ENCODE data around the gene NOTCH2. TPM values are rescaled to one million over a fixed set of nuclear protein-coding genes. Genes with fewer than 3 reads are reported as not detected.

Gene NOTCH2
- polyA plus RNA-seq, 10 donors = 43.7 to 79.2 (median 55.1) TPM

DNA sequence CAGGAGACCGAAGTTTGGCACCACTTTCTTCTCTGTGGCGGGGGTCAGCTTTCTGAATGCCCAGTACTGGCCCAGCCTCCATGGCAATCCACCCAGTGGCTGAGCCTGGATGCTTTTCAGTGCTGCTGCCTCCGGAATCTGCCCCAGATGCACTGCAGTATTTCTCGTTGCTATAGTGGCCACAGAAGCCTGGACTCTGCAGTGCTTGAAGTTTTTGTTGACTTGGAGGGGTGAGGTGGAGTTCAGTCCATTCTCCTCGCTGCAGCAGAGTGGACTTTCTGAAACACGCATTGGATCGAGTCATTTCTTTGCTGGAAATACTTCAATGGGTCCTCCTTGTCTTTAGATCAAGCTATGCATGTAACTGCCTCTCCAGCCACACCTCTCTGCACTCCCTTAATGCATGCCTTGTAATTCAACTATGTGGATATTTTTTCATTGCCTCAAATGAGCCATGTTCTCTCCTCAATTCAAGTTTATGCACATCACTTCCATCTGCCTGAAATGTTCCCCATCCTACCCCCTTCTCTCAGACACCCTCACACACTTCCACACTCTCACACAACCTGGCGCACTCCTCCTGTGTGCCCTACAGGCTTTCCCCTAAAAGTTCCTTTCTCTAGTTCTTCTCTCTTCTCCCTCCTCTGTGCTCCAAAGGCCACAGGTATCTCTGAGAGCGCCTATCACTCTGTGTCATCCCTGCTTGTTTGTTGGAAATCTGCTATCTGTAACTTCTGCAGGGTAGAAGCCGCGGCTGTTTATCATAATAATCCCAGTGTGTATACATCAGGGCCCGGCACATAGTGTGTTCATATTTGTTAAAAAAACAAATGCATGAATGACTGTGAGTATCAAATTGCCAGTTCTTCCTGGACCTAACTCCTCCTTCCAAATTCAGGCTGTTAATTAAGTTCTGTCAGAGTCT, 189.7 kb downstream of the NOTCH2 start:
- DNase-seq = no peak

DNA sequence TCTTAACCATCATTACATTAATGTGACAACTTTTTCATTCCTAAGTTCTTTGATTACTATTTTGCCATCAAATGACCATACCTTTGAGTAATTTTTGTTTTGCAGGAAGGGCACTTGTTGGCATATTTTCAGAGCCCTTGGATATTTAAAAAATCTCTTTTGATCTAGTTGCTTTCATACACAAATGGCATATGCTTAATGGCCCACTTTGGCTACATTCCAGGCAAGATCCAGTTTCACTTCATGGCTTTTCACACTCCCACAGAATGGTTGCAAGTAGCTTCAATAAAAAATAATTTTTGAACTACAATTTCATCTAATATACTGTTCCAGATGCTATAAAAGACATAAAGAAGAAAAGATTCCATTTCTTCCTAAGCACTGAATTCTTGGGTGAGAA, 191.3 kb downstream of the NOTCH2 start:
- no peak for DNase-seq

DNA sequence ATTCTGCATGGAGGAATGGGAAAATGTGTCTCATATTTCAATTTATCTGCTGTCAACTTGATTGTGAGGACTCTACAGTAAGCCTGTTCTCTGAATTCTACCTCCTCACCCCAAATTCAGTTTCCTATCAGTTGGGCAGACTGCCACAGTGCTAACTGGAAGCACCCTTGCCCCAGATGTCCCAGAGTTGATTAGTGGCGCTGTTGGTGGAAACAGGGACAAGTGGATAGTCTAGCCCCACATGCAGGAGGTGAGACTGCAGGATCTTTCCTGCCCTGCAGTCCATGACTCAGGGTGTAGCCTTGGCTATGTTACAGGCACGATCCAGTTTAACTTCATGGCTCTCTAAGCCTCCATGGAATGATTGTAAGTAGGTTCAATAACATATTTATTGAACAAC, 195.3 kb downstream of the NOTCH2 start:
- DNase-seq = no peak

DNA sequence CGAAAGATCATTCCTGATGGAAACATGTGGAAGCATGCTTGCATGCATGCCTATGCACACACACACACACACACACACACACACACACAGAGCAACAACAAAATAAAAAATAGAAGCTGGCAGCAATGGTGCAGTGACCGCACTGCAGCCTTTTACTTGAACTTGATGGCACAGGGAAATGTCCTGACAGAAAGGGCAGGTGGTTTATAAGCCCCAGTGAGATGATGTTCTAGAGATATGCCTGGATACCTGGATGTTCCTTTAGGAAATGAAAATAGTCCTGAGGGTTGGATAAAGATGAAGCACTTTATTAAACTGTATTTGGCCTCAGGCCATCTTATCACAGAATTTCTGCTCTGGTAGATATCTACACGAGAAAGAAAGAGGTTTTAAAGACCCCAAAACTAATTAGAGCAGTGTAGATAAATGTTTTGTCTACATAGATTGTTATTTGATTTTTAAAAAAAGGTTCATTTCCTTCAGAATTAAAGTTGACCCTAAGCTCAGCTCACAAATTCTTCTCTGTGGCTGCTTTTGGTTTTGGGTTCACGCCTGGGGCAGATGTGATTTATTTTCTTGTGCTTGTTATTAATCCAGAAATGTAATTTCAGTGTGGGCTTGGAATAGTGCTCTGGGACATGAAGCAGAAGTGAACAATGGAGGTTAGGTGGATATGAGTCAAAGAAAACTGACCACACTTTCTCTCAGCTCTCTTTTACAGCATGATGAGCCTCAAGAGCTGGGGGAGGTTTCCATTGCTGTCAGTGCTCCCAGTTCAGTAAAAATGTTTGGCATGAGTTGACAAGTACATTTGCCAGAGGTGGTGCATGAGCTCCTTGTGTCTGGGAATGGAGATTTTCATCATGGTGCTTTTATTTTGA, 196.1 kb downstream of the NOTCH2 start:
- peak; percentile 76 to 89 (median 76) for DNase-seq

DNA sequence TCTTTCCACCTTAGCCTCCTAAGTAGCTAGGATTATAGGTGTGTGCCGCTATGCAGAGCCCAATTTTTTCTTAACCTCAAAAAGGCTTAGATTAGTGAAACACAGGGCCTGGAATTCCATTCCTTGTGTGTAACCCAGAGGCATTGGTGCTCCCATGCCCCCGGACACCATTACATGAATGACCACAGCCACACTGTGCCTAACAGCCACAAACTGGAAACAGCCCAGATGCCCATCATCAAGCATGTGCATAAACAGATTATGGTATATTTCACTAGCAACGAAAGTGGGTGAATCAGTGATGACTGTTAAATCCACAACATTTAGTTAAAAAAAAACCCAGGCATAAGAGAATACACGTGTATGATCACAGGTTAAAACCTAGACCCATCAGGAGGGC, 197.6 kb downstream of the NOTCH2 start:
- DNase-seq = no peak

DNA sequence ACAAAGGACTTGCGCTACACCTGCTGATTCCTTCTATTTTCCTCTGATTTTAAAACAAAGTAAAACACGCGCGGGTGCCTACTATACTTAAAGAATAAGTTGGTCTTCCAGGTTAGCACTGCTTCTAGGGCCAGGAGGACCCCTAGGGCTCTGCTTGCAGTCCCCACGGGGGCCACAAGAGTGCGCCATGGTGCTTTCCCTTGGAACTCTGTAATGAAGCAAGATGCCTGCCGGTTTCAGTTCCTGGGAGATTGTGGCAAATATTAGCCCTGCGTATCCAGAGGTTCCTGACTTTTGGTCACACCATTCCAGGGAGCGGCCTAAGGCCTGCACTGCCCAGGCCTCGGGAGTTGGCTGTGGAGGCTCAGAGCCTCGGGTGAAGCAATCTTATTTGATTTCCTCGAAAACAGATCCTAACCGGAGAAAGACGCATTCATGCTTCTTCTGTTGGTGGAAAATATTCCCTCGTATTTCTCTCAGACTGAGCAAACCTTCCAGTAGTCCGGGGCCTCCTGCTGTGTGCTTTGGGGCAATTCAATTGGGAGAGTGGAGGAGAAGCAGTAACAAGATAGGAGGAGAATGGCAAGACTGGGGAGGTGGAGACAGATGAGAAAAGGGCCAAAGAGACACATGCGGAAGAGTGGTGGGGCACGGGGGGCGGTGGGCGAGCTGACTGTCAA, 198.4 kb downstream of the NOTCH2 start:
- DNase-seq = peak; percentile 66 to 89 (median 81)

DNA sequence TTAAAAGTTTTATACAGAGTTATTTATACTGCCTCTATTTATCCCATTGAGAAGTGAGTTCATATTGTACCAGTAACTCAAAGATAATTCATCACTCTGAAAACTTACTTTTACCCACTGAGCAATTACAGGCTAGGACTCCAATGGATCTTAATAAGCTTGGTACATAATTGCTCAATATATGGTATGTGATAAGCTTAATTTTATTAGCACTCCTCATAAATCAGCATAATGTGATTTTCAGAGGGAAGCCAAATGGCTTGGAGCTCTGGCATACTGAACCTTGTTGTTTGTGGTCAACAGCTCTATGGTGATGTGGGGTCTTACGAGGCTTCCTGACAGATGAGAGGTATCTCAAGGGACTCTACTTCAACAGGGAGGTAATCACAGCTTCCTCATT, 199.5 kb downstream of the NOTCH2 start:
- DNase-seq = no peak

DNA sequence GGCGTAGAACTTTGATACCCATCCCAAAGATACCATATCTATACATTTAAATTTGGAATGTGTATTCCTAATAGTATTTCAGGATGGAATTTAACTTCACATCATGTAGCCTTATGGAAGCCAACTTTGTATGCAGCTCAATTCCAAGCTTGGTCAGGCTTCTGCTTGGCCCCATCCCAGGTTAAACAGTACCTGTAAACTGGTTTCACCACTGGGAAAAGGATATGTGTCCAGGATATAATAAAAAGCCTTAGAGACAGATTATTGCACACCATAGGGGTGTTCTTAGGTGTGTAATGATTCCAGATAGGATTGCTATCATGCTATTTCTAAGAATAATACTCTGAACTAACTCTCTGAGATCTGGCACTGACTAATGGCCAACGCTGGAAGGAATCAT, 201.3 kb downstream of the NOTCH2 start:
- no peak for DNase-seq

DNA sequence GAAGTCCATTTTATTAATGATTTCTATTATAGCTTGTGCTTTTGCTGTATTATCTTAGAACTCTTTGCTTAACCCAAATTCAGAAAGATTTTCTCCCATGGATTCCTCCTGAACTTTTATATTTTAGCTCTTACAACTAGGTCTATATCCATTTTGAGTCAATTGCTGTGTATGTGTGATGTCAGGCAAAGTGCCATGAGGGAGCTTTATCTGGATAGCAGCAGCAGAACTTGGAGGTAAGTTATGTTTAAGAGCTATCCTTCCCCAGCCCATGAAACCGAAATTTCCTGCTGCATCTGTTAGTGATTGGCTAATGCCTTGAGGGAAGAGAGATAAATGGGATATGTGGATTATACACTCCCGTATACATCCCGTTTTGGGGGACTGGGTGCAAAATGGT, 203.0 kb downstream of the NOTCH2 start:
- DNase-seq = peak in 1 of 3 donors; percentile 26

DNA sequence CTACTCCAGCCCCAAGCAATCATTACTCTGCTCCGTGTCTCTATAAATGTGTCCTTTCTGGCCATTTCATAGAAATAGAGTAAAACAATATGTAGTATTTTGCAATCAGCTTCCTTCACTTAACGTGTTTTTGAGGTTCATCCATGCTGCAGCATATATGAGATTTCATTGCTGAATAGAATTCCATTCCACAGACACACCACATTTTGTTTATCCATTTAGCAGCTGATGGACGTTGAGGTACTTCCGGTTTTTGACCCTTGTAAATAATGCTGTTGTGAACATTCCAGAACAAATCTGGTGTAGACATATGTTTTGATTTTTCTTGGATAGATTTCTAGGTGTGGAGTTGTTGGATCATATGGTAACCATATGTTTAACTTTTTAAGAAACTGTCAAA, 203.8 kb downstream of the NOTCH2 start:
- peak in 1 of 3 donors; percentile 40 for DNase-seq

DNA sequence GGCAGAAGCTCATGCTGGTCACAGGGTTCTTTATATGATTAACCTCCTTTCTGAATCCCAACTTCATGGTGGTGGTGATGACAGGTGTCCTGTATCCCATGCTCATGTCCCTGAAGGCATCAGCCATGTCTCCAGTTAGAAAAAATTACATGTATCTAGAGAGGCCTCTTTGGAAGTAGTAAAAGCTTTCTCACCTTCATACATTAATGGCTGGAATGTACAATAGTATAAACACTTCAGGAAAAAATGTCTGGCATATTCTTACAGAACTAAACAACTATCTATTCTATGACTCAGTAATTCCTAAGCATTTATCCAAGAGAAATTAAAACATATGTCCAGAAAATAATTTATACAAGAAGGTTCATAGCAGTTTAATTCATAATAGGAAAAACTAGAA, 207.2 kb downstream of the NOTCH2 start:
- no peak for DNase-seq

Other genes starting within 250 kb of the NOTCH2 start
- not detected for gene ADAM30, start 173.1 kb downstream of the NOTCH2 start, polyA plus RNA-seq (ENCODE audit: insufficient read length in 10 of 10)
- 10 to 100 TPM; 22.3 to 32.7 (median 26.8) TPM for gene SEC22B, start 106.9 kb upstream of the NOTCH2 start, polyA plus RNA-seq (ENCODE audit: insufficient read length in 10 of 10)

Data from muscle of back (tissue), 11 donors.